ENCODE measurements around the gene ALPK3. TPM values are rescaled to one million over a fixed set of nuclear protein-coding genes. Genes with fewer than 3 reads are reported as not detected.
A peak's percentile ranks its signal among the peaks of the same experiment; 100 is the strongest.

The ALPK3 gene
- total and polyA plus RNA-seq, 9 of the 15 experiments (the other 6 are each of a cell fraction or from before 2014, with no cell fraction given), result 0.04 to 1.0 (median 0.07) TPM; not detected in 2

DNA sequence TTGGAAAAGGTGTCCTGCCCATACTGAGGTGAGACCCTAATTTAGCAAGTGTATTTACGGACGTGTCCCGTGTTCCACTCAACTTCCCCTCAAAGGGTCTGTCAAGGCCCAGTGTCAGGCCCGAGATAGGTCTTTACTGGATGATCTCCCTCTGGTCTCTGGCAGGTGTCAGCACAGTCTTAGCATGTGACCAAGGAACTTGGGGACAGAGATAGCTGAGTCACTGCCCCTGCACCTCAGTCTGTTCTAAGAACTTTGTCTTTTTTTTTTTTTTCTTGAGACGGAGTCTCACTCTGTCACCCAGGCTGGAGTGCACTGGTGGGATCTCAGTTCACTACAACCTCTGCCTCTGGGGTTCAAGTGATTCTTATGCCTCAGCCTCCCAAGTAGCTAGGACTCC lies 32.1 kb upstream of the ALPK3 start (continued):
- TF ChIP-seq NFE2 (IDR thresholded peaks at IDR 0.05; ENCODE audit: low read depth), result peak; percentile 82
- 0 out of 2 replicates have a peak, but pooled peaks have one; percentile 8 for TF ChIP-seq PKNOX1 (IDR thresholded peaks at IDR 0.05)
- peak; percentile 58 for TF ChIP-seq MAFF (IDR thresholded peaks at IDR 0.05; ENCODE audit: low read length)
- TF ChIP-seq MNT (conservative IDR thresholded peaks at IDR 0.05), result 0 out of 4 replicates have a peak, but pooled peaks of 1 of the 2 experiments have one; percentile 19
- TF ChIP-seq L3MBTL2 (IDR thresholded peaks at IDR 0.05), result peak; percentile 73
- TF ChIP-seq ZBTB12 (CRISPR knock-in tag; IDR thresholded peaks at IDR 0.05), result no peak
- TF ChIP-seq HINFP (tag; conservative IDR thresholded peaks at IDR 0.05; ENCODE audit: low read depth), result no peak
- peak; percentile 36; the same call in 1 of the 2 replicates for TF ChIP-seq MAFK (IDR thresholded peaks at IDR 0.05; ENCODE audit: low read length)
- TF ChIP-seq THRAP3 (IDR thresholded peaks at IDR 0.05; ENCODE audit: borderline replicate concordance), result no peak
- TF ChIP-seq, protein P1, sequence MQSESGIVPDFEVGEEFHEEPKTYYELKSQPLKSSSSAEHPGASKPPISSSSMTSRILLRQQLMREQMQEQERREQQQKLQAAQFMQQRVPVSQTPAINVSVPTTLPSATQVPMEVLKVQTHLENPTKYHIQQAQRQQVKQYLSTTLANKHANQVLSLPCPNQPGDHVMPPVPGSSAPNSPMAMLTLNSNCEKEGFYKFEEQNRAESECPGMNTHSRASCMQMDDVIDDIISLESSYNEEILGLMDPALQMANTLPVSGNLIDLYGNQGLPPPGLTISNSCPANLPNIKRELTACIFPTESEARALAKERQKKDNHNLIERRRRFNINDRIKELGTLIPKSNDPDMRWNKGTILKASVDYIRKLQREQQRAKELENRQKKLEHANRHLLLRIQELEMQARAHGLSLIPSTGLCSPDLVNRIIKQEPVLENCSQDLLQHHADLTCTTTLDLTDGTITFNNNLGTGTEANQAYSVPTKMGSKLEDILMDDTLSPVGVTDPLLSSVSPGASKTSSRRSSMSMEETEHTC (IDR thresholded peaks at IDR 0.05), result peak; percentile 41; the same call in 1 of the 2 replicates
- TF ChIP-seq, protein P2, sequence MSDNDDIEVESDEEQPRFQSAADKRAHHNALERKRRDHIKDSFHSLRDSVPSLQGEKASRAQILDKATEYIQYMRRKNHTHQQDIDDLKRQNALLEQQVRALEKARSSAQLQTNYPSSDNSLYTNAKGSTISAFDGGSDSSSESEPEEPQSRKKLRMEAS (CRISPR knock-in tag; IDR thresholded peaks at IDR 0.05), result 0 out of 2 replicates have a peak, but pooled peaks have one; percentile 18
- TF ChIP-seq ATF3 (IDR thresholded peaks at IDR 0.05), result peak; percentile 18; the same call in 1 of the 2 replicates
- TF ChIP-seq ATF3 (CRISPR knock-in tag; conservative IDR thresholded peaks at IDR 0.05), result no peak
- peak; percentile 79 for TF ChIP-seq MAFG (tag; conservative IDR thresholded peaks at IDR 0.05)
- TF ChIP-seq MBD2 (IDR thresholded peaks at IDR 0.05; ENCODE audit: borderline replicate concordance, low read depth), result no peak
- TF ChIP-seq E2F6 (IDR thresholded peaks at IDR 0.05; ENCODE audit: borderline replicate concordance in 1 of 2, extremely low read depth in 1 of 2, insufficient read depth in 1 of 2, insufficient read length in 1 of 2, low read depth in 1 of 2, low read length in 1 of 2, poor library complexity in 1 of 2, severe bottlenecking in 1 of 2), result peak in 1 of 2 experiments; percentile 17
- TF ChIP-seq FOSL1 (tag; conservative IDR thresholded peaks at IDR 0.05), result peak; percentile 37
- peak; percentile 58 for TF ChIP-seq ZNF316 (IDR thresholded peaks at IDR 0.05)

Measured in K562 (cell line).